ENCODE results near the gene ZSCAN4.

GRCh38 chr19:57667228-57667627 lies 1.5 kb upstream of the ZSCAN4 start:
- no peak for TF ChIP-seq FOXM1 (IDR thresholded peaks at IDR 0.05; ENCODE audit: borderline replicate concordance, low read depth)
- TF ChIP-seq CEBPB (IDR thresholded peaks at IDR 0.05), result no peak

Data from Ishikawa (cell line).